ENCODE data around the gene C1QB. TPM values are rescaled to one million over a fixed set of nuclear protein-coding genes. Genes with fewer than 3 reads are reported as not detected.

C1QB gene
- total RNA-seq, 1 experiment from 2014 or later: not detected

- TF ChIP-seq EZH2 (IDR thresholded peaks at IDR 0.05; ENCODE audit: low read depth) (no peak), CTCF (conservative IDR thresholded peaks at IDR 0.05) (no peak)
- Histone ChIP-seq H3F3A (ENCODE audit: insufficient read depth, low read depth) (no peaks in the 10 kb centered on the region), H3K79me2 (ENCODE audit: low read depth) (no peaks in the 10 kb centered on the region), H3K27me3 (ENCODE audit: insufficient read depth, low read depth) (peaks cover 7% of the 10 kb centered on the region; the same call in 1 of the 2 replicates), H2AFZ (no peak overlapping the region), H4K20me1 (ENCODE audit: insufficient read depth) (no peaks in the 10 kb centered on the region), H3K4me3 (no peak overlapping the region), H3K9me3 (ENCODE audit: insufficient read depth, low read depth) (no peaks in the 10 kb centered on the region), H3K36me3 (ENCODE audit: low read depth) (no peaks in the 10 kb centered on the region), H3K27ac (no peak overlapping the region), H3K9me2 (ENCODE audit: insufficient read depth) (no peaks in the 10 kb centered on the region), H3K4me2 (no peak overlapping the region), H3K4me1 (replicated peaks; ENCODE audit: insufficient read depth) (peaks cover 6% of the 10 kb centered on the region)
- no peak for DNase-seq
- POLR2A ChIA-PET (ENCODE audit: unreplicated experiment): no interaction called here
- intact Hi-C loops (cut with micrococcal nuclease; ENCODE audit: unreplicated experiment): loop anchor here (5.0 to 10.0 kb wide), 3 partner anchors 99 to 1406 kb away; no protein-coding TSS in a partner anchor
- CTCF ChIA-PET: interaction anchor here (1.7 kb wide), 1 partner anchor 221 kb away, joined by 5 read pairs; no protein-coding TSS in a partner anchor
- BruUV-seq (replicated peaks): no TSS peak
Observed at GRCh38 chr1:22641247-22641646, 11.8 kb upstream of the C1QB start.

- peaks cover 13% of the 10 kb centered on the region for H3K4me1 ChIP-seq (replicated peaks; ENCODE audit: insufficient read depth)
- intact Hi-C loops (cut with micrococcal nuclease; ENCODE audit: unreplicated experiment): loop anchor here (1.0 to 10.0 kb wide), 4 partner anchors 100 to 1407 kb away; no protein-coding TSS in a partner anchor
- ChIA-PET CTCF (interaction anchor here (0.5 to 1.7 kb wide), 3 partner anchors 128 to 812 kb away, joined by 3 to 11 read pairs (median 5); no protein-coding TSS in a partner anchor), POLR2A (ENCODE audit: unreplicated experiment) (no interaction called here)
- peak in 1 of 2 experiments; percentile 73 for DNase-seq
- H3K79me2 ChIP-seq (ENCODE audit: low read depth): no peaks in the 10 kb centered on the region
- no peaks in the 10 kb centered on the region for H3K9me3 ChIP-seq (ENCODE audit: insufficient read depth, low read depth)
- H3K4me3 ChIP-seq: no peak overlapping the region
- no peaks in the 10 kb centered on the region for H3F3A ChIP-seq (ENCODE audit: insufficient read depth, low read depth)
- H3K4me2 ChIP-seq: no peak overlapping the region
- no peak overlapping the region for H2AFZ ChIP-seq
- no peaks in the 10 kb centered on the region for H3K9me2 ChIP-seq (ENCODE audit: insufficient read depth)
- no peaks in the 10 kb centered on the region for H4K20me1 ChIP-seq (ENCODE audit: insufficient read depth)
- H3K27ac ChIP-seq: no peak overlapping the region
- H3K36me3 ChIP-seq (ENCODE audit: low read depth): no peaks in the 10 kb centered on the region
- 0 out of 2 replicates have a peak, but pooled peaks cover under 1% of the 10 kb centered on the region for H3K27me3 ChIP-seq (ENCODE audit: insufficient read depth, low read depth)
- no TSS peak for BruUV-seq (replicated peaks)
- TF ChIP-seq CTCF (conservative IDR thresholded peaks at IDR 0.05) (peak; percentile 85), EZH2 (IDR thresholded peaks at IDR 0.05; ENCODE audit: low read depth) (no peak)
Observed at GRCh38 chr1:22641906-22642636, 11.0 kb upstream of the C1QB start.

GRCh38 chr1:22643381-22643780 lies 9.7 kb upstream of the C1QB start, which contains the start of gene C1QC:
Gene C1QC, plus strand, starts transcription at chr1:22643633. Its CDS starts 391 bp downstream, at chr1:22644024.
- Histone ChIP-seq H3K36me3 (ENCODE audit: low read depth) (no peaks in the 10 kb centered on the region), H3K4me2 (no peak within 1 kb of the TSS), H3K27ac (no peak within 1 kb of the TSS), H3K9me3 (ENCODE audit: insufficient read depth, low read depth) (no peaks in the 10 kb centered on the region), H3K9me2 (ENCODE audit: insufficient read depth) (no peaks in the 10 kb centered on the region), H4K20me1 (ENCODE audit: insufficient read depth) (no peaks in the 10 kb centered on the region), H3K79me2 (ENCODE audit: low read depth) (no peaks in the 10 kb centered on the region), H3F3A (ENCODE audit: insufficient read depth, low read depth) (no peaks in the 10 kb centered on the region), H2AFZ (no peak within 1 kb of the TSS), H3K4me1 (replicated peaks; ENCODE audit: insufficient read depth) (peaks cover 13% of the 10 kb centered on the region), H3K4me3 (no peak within 1 kb of the TSS), H3K27me3 (ENCODE audit: insufficient read depth, low read depth) (no peaks in the 10 kb centered on the region)
- intact Hi-C loops (cut with micrococcal nuclease; ENCODE audit: unreplicated experiment): loop anchor here (5.0 to 10.0 kb wide), 3 partner anchors 101 to 1409 kb away; no protein-coding TSS in a partner anchor
- BruUV-seq (replicated peaks): no TSS peak
- DNase-seq: no peak
- no peak for TF ChIP-seq EZH2 (IDR thresholded peaks at IDR 0.05; ENCODE audit: low read depth)
- TF ChIP-seq CTCF (conservative IDR thresholded peaks at IDR 0.05): no peak
- CTCF ChIA-PET: no interaction called here
- POLR2A ChIA-PET (ENCODE audit: unreplicated experiment): no interaction called here
